Activated gamma-delta T cell treated with Interleukin-2 at 50 U/mL for 16 hours (primary cell): ENCODE measurements around the gene ZFP92.
"Not testable (repeated sequence)": the region's sequence is repeated elsewhere in the genome, so short reads cannot be mapped to it uniquely, and the experiment has no call there.

Experiments used
- DNase-seq: peaks from one replicate; pipeline ENCODE4 v3.0.0-alpha.2; 2020

The ZFP92 gene, protein sequence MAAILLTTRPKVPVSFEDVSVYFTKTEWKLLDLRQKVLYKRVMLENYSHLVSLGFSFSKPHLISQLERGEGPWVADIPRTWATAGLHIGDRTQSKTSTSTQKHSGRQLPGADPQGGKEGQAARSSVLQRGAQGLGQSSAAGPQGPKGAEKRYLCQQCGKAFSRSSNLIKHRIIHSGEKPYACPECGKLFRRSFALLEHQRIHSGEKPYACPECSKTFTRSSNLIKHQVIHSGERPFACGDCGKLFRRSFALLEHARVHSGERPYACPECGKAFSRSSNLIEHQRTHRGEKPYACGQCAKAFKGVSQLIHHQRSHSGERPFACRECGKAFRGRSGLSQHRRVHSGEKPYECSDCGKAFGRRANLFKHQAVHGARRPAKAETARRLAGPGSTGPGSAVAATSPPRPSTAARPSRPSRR

GRCh38 chrX:153411255-153411987, at the start of gene ZFP92:
TSS of gene ZFP92 (plus strand) at chrX:153411472. CDS start at chrX:153418323, 6,851 bp downstream.
- DNase-seq, result peak; percentile 16

DNA sequence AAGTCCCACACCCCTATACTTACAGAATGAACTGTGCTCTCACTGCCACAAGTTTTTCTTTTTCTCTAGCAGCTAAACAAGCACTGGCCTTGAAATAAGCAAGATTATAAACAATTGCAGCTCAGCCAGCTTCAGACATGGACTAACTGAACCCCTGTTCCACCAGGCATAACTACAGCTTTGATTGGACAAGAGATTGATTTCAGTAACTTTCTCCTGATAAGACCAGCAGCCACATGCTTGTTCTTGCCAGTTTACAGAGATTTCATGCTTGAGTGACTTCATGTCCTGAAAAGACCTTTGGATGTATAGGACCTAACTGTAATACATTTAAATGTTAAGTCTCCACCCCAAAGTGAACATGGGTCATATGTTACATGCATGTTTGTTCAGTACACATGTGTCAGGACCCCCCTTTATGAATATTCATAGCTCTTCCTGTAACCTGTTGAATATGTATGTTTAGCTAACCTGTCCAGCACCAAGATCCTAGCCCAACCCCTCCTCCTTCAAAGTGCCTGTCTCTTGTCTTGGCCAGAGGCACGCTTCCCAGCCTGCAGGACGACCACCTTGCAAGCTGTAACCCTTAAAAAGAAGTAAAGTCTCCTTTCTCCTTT, 49.4 kb upstream of the ZFP92 start:
- no peak for DNase-seq

GRCh38 chrX:153365670-153366069, 45.6 kb upstream of the ZFP92 start:
- DNase-seq, result no peak

GRCh38 chrX:153366119-153366518, 45.2 kb upstream of the ZFP92 start:
- DNase-seq, result no peak

- DNase-seq, result no peak
These were observed 44.3 kb upstream of the ZFP92 start for GRCh38 chrX:153366878-153367538.

GRCh38 chrX:153370293-153371055, 40.8 kb upstream of the ZFP92 start:
- DNase-seq, result no peak

GRCh38 chrX:153371256-153371655, 40.0 kb upstream of the ZFP92 start:
- DNase-seq, result no peak

DNA sequence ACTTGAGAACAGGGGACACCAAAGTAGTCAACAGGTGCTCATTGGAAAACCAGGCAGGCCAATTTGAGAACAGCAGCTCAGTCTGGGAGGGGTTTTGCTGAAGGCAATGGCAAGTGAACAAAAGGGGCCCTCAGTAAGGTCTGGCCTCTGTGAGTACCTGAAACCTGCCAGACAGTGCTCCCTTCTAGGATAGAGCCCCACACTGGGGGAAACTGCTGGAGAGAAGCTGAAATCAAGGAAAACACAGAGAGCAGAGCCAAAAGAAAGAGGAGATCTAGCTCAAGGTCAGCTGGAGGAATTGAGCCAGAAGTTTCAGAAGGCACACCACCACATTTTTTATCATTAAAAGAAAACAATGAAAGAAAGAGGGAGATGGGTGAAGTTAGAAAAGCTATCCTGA, 38.3 kb upstream of the ZFP92 start:
- DNase-seq, result no peak

DNA sequence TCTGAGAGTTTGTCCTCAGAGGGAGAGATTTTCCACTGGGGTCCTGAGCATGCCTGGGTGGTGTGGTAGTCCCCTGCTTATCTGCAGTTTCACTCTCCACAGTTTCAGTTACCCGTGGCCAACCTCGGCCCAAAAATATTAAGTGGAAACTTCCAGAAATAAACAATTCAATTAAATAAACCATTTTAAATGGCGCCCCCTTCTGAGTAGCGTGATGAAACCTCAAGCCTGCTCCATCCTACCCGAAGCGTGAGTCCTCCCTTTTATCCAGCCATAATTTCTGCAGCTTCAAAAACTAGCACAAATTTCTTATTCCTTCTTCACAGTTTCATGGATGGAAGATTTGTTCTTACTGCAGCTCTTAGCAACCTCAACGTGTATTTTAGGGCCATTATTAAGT, 36.8 kb upstream of the ZFP92 start:
- DNase-seq, result no peak

DNA sequence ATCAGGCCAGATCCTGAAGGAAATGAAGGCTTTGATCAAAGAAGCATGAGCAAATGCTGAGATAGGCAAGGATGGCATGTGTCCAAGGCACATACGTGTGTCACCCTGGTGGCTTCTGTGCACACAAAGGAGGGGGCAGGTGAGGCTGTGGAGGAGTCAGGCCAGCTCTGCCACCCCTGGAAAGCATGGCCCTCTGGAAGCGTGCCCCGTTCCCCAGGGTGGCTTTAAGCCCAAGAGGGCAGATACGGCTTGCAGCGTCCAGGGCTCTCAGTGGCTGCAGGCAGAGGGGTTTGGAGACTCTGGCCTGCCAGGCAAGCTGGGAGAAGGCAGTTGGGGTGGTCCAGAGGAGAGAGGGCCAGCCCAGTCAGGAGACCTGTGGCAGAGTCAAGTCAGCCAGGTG, 35.7 kb upstream of the ZFP92 start:
- DNase-seq, result no peak

- DNase-seq, result no peak
These were observed 33.5 kb upstream of the ZFP92 start for GRCh38 chrX:153377727-153378126.

- DNase-seq, result no peak
These were observed 32.7 kb upstream of the ZFP92 start for GRCh38 chrX:153378607-153379006.

GRCh38 chrX:153379508-153379907, 31.8 kb upstream of the ZFP92 start:
- DNase-seq, result no peak

- no peak for DNase-seq
These were observed 31.2 kb upstream of the ZFP92 start for GRCh38 chrX:153379971-153380581.

DNA sequence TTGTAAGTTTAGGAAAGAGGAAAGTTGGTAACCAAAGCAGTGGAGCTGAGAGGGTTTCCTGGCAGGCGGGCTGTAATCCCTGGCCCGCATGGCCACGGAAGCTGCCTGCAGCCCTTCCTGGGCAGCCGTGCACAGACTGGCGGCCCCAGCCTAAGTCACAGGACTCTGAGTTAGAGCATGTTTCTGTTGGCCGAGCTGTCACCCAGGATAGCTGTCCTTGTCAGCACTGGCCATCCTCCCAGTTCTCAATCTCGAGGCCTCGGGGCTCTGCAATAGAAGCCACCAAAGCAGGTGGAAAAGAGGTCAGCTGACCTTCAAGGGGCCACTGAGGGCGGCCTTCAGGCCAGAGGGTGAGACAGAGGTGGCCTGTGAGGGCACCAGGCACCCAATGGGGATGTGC, 30.6 kb upstream of the ZFP92 start:
- DNase-seq, result no peak

DNA sequence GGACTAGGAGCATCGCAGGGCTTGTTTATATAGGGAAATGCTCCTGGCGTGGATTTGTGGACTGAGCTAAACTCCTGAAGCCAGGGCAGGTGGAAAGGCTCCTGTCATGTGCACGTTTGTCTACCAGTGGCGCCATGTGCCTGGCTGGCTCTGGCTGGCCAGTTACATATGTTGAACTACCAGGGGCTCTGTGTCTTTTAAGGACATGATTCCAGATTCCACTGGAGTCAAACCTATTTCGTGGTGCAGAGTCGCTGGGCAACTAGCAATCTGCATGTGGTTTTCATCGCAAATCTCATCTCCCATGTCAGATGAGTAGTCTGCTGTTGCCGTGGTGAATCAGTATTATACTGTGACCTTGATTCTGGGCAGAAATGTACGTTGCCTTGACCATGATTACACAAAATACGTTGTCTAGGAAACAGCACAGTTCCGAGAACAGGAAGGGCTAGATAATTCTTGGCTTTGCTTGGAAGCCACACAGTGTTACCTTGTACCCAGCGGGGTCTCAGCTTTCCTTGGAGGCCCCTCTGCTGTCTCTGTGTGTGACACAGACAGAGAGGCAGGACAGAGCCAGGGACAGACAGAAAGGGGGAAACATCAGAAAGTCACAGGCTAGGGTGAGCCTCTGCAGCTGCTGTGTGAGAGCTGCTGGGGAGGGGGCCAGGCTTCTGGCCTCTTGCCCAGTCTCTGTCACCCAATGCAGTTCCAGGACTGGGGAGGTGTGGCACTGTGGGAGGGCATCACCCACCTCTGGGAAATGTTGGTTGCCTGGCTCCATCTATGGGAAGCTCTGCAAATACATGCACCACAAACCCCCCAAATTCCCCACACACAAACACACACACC, 29.4 kb upstream of the ZFP92 start:
- DNase-seq, result no peak

DNA sequence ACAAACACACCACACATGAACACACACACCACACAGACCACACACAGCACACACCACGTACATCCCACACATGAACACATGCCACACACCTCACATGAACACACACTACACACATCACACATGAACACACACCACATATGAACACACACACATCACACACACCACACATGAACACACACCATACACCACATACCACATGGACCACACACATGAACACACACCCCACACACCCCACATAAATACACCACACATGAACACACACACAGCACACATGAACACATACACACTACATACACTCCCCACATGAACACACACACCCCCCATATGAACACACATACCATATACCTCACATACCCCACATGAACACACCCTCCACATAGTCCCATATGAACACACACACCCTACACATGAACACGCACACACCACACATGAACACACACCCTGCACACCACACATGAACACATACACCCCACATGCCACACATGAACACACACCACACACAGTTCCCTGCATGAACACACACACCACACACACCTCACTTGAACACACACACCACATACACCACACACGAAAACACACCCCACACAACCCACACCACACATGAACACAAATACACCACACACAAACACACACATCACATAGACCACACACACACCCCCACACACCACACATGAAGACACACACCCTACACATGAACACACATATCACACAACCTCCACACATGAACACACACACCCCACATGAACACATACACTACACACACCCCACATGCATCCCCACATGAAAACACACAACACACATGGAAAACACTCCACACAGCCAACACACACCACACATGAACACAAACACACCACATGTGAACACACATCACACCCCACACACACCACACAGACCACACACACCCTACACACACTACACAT, 28.4 kb upstream of the ZFP92 start:
- DNase-seq, result no peak

DNA sequence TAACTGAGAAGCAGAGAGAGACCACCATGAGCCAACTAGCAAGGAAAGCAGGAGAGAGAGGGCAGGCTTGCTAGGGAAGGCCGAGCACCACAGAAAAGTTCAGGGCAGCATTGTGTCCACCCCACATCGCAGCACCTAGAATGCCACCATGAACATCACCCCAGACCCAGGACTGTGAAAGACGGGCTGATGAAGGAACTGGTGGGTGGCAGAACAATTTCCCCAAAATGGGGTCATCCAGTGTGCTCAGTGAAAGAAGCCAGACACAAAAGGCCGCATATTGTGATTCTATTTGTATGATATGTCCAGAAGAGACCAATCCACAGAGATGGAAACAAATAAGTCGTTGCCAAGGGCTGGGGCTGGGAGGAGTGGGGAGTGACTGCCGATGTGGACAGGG, 26.9 kb upstream of the ZFP92 start:
- DNase-seq, result no peak

DNA sequence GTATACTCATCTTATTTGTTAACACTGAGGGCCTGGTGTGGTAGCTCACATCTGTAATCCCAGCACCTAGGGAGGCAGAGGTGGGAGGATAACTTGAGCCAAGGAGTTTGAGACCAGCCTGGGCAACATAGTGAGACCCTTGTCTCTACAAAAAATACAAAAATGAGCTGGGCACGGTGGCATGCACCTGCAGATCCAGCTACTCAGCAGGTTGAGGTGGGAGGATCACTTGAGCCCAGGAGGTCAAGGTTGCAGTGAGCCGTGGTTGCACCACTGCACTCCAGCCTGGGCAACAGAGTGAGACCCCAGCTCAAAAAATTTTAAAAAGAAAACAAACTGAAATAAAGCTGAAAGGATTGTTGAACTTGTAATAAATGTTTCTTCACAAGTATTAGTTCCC, 26.3 kb upstream of the ZFP92 start:
- not testable (repeated sequence) for DNase-seq

- no peak for DNase-seq
These were observed 25.2 kb upstream of the ZFP92 start for GRCh38 chrX:153386097-153386496.
